Measurements from ENCODE around the gene SRSF2.

- TF ChIP-seq CTCF (IDR thresholded peaks at IDR 0.05), result no peak
- no peak for TF ChIP-seq POLR2A (IDR thresholded peaks at IDR 0.05)
Measured at GRCh38 chr17:76723812-76724211, 13.3 kb downstream of the SRSF2 start.

All from Peyer's patch (tissue), 4 donors.